CD4-positive, CD25-positive, alpha-beta regulatory T cell (primary cell): Measurements from ENCODE around the gene MAGEB18. TPM values are rescaled to one million over a fixed set of nuclear protein-coding genes. Genes with fewer than 3 reads are reported as not detected.

ENCODE experiments used
- ATAC-seq, 2 donors: fragments of 150-1000 bp; cut with Tn5 transposase; one replicate each; pipeline ENCODE4 v1.10.0; 2021; ENCODE audit warnings: low read depth in 2 of 2, moderate number of reproducible peaks in 2 of 2, moderate library complexity in 1 of 2
- DNase-seq, 3 donors: peaks; one replicate each; pipeline versions ENCODE4 v3.0.0 to v3.0.0-alpha.2; 2012 to 2022; ENCODE audit warnings: mixed read lengths in 1 of 3
- H3K27ac ChIP-seq: one replicate; pipeline ENCODE4 v1.7.0; 2013; ENCODE audit warnings: mild to moderate bottlenecking, low read length; ENCODE audit not compliant: insufficient read depth, poor library complexity, severe bottlenecking
- H3K27me3 ChIP-seq: one replicate; pipeline ENCODE4 v1.7.0; 2013; ENCODE audit warnings: low read length; ENCODE audit not compliant: control insufficient read depth, insufficient read depth
- H3K36me3 ChIP-seq: one replicate; pipeline ENCODE4 v1.7.0; 2013; ENCODE audit warnings: mild to moderate bottlenecking, low read length, moderate library complexity; ENCODE audit not compliant: control insufficient read depth, insufficient read depth
- H3K4me1 ChIP-seq: 2 replicates; pipeline ENCODE4 v1.7.0; 2013; ENCODE audit warnings: mild to moderate bottlenecking, low read length; ENCODE audit not compliant: insufficient read depth, control insufficient read depth, poor library complexity, severe bottlenecking
- H3K4me3 ChIP-seq: one replicate; pipeline ENCODE4 v1.7.0; 2013; ENCODE audit warnings: low read depth, mild to moderate bottlenecking, low read length, moderate library complexity
- H3K9me3 ChIP-seq, 2 experiments: 1 replicate in 1 of 2; 2 replicates in 1 of 2; pipeline ENCODE4 v1.7.0; 2013; ENCODE audit warnings: low read length in 2 of 2, mild to moderate bottlenecking in 1 of 2, moderate library complexity in 1 of 2; ENCODE audit not compliant: control insufficient read depth in 2 of 2
- H3K27ac Mint-ChIP-seq, 3 donors: one replicate each; pipeline ENCODE4 v1.8.0; 2020 to 2022; ENCODE audit warnings: mild to moderate bottlenecking in 3 of 3, mixed read lengths in 3 of 3, moderate library complexity in 2 of 3
- H3K27me3 Mint-ChIP-seq: one replicate; pipeline ENCODE4 v1.8.0; 2022; ENCODE audit warnings: mild to moderate bottlenecking, mixed read lengths
- H3K36me3 Mint-ChIP-seq: one replicate; pipeline ENCODE4 v1.8.0; 2020; ENCODE audit warnings: mixed read lengths
- H3K4me1 Mint-ChIP-seq, 4 donors: one replicate each; pipeline ENCODE4 v1.8.0; 2020 to 2022; ENCODE audit warnings: mixed read lengths in 4 of 4, mild to moderate bottlenecking in 1 of 4
- H3K4me3 Mint-ChIP-seq, 4 donors: one replicate each; pipeline ENCODE4 v1.8.0; 2020 to 2022; ENCODE audit warnings: mild to moderate bottlenecking in 4 of 4, mixed read lengths in 4 of 4, moderate library complexity in 3 of 4
- H3K9me3 Mint-ChIP-seq, 7 donors: one replicate each; pipeline ENCODE4 v1.8.0; 2020 to 2022; ENCODE audit warnings: mixed read lengths in 7 of 7, mild to moderate bottlenecking in 3 of 7, moderate library complexity in 2 of 7
- polyA plus RNA-seq, 4 donors: library from polyadenylated mRNA; unstranded; fragments of 300-500 nt; fragmentation: Illumina TruSeq; gene quantifications; one replicate each; pipeline ENCODE4 v1.2.3, GENCODE V29; 2021
- total RNA-seq: library from RNA; stranded (reverse); gene quantifications from one replicate; pipeline ENCODE4 v1.2.3, GENCODE V29; 2022

Gene MAGEB18
- total RNA-seq = not detected
- polyA plus RNA-seq = not detected

- peaks cover 0 to 5% (median 0%) of the 10 kb centered on the region in 7 donors for H3K9me3 Mint-ChIP-seq
- no peaks in the 10 kb centered on the region for H3K27me3 Mint-ChIP-seq
- H3K27ac ChIP-seq = no peak within 1 kb of the TSS
- no peaks in the 10 kb centered on the region for H3K36me3 ChIP-seq
- H3K4me1 ChIP-seq = no peaks in the 10 kb centered on the region
- H3K27ac Mint-ChIP-seq = no peak within 1 kb of the TSS
- no peak for DNase-seq
- no peaks in the 10 kb centered on the region for H3K27me3 ChIP-seq
- H3K4me3 ChIP-seq = no peak within 1 kb of the TSS
- H3K9me3 ChIP-seq = no peaks in the 10 kb centered on the region
- no peak for ATAC-seq
- no peak within 1 kb of the TSS for H3K4me3 Mint-ChIP-seq
- H3K36me3 Mint-ChIP-seq = no peaks in the 10 kb centered on the region
- H3K4me1 Mint-ChIP-seq = no peaks in the 10 kb centered on the region
These were observed at the start of gene MAGEB18 for GRCh38 chrX:26138274-26138673. TSS of gene MAGEB18 (plus strand) at chrX:26138343. CDS start at chrX:26138986, 643 bp downstream.

GRCh38 chrX:26100421-26100920, 37.7 kb upstream of the MAGEB18 start:
- peaks cover 0 to 5% (median 0%) of the 10 kb centered on the region in 7 donors for H3K9me3 Mint-ChIP-seq
- no peaks in the 10 kb centered on the region for H3K36me3 Mint-ChIP-seq
- no peak overlapping the region for H3K27ac Mint-ChIP-seq
- no peaks in the 10 kb centered on the region for H3K27me3 Mint-ChIP-seq
- Histone ChIP-seq H3K27me3 (no peaks in the 10 kb centered on the region), H3K4me3 (no peak overlapping the region), H3K9me3 (peaks cover 0 to 3% of the 10 kb centered on the region in 2 experiments), H3K27ac (no peak overlapping the region), H3K36me3 (no peaks in the 10 kb centered on the region), H3K4me1 (no peaks in the 10 kb centered on the region)
- H3K4me3 Mint-ChIP-seq = no peak overlapping the region
- ATAC-seq = no peak
- no peak for DNase-seq
- no peaks in the 10 kb centered on the region for H3K4me1 Mint-ChIP-seq

- Mint-ChIP-seq H3K27ac (no peak overlapping the region), H3K36me3 (no peaks in the 10 kb centered on the region), H3K9me3 (peaks cover 0 to 3% (median 1%) of the 10 kb centered on the region in 7 donors), H3K4me1 (no peaks in the 10 kb centered on the region), H3K4me3 (no peak overlapping the region), H3K27me3 (no peaks in the 10 kb centered on the region)
- Histone ChIP-seq H3K4me1 (no peaks in the 10 kb centered on the region), H3K9me3 (peaks cover 0 to 2% of the 10 kb centered on the region in 2 experiments), H3K4me3 (no peak overlapping the region), H3K27me3 (no peaks in the 10 kb centered on the region), H3K27ac (no peak overlapping the region), H3K36me3 (no peaks in the 10 kb centered on the region)
- DNase-seq = no peak
- ATAC-seq = no peak
These were observed 29.0 kb upstream of the MAGEB18 start for GRCh38 chrX:26109142-26109541.

GRCh38 chrX:26146024-26146423, 7.9 kb downstream of the MAGEB18 start:
- H3K27ac Mint-ChIP-seq = no peak overlapping the region
- no peaks in the 10 kb centered on the region for H3K9me3 ChIP-seq
- no peaks in the 10 kb centered on the region for H3K4me1 ChIP-seq
- no peaks in the 10 kb centered on the region for H3K36me3 ChIP-seq
- no peak overlapping the region for H3K4me3 Mint-ChIP-seq
- DNase-seq (no peak), ATAC-seq (no peak)
- H3K27me3 Mint-ChIP-seq = no peaks in the 10 kb centered on the region
- no peaks in the 10 kb centered on the region for H3K36me3 Mint-ChIP-seq
- no peaks in the 10 kb centered on the region for H3K27me3 ChIP-seq
- H3K27ac ChIP-seq = no peak overlapping the region
- H3K4me3 ChIP-seq = no peak overlapping the region
- H3K9me3 Mint-ChIP-seq = peaks cover 0 to 5% (median 2%) of the 10 kb centered on the region in 7 donors
- no peaks in the 10 kb centered on the region for H3K4me1 Mint-ChIP-seq

GRCh38 chrX:26160301-26160700, 22.2 kb downstream of the MAGEB18 start, which contains the start of gene MAGEB6B:
TSS of gene MAGEB6B (plus strand) at chrX:26160601. CDS start at chrX:26160601, 0 bp downstream.
- Mint-ChIP-seq H3K27me3 (no peaks in the 10 kb centered on the region), H3K36me3 (no peaks in the 10 kb centered on the region), H3K9me3 (peaks cover 0 to 7% (median 0%) of the 10 kb centered on the region in 7 donors), H3K4me3 (no peak within 1 kb of the TSS), H3K4me1 (no peaks in the 10 kb centered on the region), H3K27ac (no peak within 1 kb of the TSS)
- Histone ChIP-seq H3K4me1 (no peaks in the 10 kb centered on the region), H3K36me3 (no peaks in the 10 kb centered on the region), H3K27ac (no peak within 1 kb of the TSS), H3K9me3 (no peaks in the 10 kb centered on the region), H3K27me3 (no peaks in the 10 kb centered on the region), H3K4me3 (no peak within 1 kb of the TSS)
- ATAC-seq (no peak), DNase-seq (no peak)

Other genes with a start within 250 kb of the MAGEB18 start
- not detected for gene MAGEB6B, start 22.3 kb downstream of the MAGEB18 start, total RNA-seq
- gene MAGEB6B, start 22.3 kb downstream of the MAGEB18 start, polyA plus RNA-seq = not detected
- gene MAGEB6, start 54.1 kb downstream of the MAGEB18 start, total RNA-seq = not detected
- gene MAGEB6, start 54.1 kb downstream of the MAGEB18 start, polyA plus RNA-seq = not detected
- not detected for gene MAGEB5, start 77.8 kb downstream of the MAGEB18 start, total RNA-seq
- gene MAGEB5, start 77.8 kb downstream of the MAGEB18 start, polyA plus RNA-seq = not detected